HepG2 (cell line): ENCODE measurements around the gene FAM114A1. TPM values are rescaled to one million over a fixed set of nuclear protein-coding genes. Genes with fewer than 3 reads are reported as not detected.

Experiments
- AKAP8 ChIP-seq: sonication (generic); formaldehyde crosslinking; IDR thresholded peaks from 2 replicates; pipeline ENCODE4 v1.5.1; 2020; ENCODE audit warnings: mild to moderate bottlenecking, missing genetic modification reagents
- ARID4A ChIP-seq: sonication (generic); formaldehyde crosslinking; IDR thresholded peaks from 2 replicates; pipeline ENCODE4 v1.5.0; 2020; ENCODE audit warnings: mild to moderate bottlenecking, missing genetic modification reagents, borderline replicate concordance
- HCFC1 ChIP-seq: fragments of 150-350 bp; IDR thresholded peaks from 2 replicates; pipeline ENCODE4 v1.6.1; 2014; ENCODE audit warnings: low read depth, low read length
- NFAT5 ChIP-seq: sonication (generic); formaldehyde crosslinking; IDR thresholded peaks from 2 replicates; pipeline ENCODE4 v1.4.0; 2020; ENCODE audit warnings: missing genetic modification reagents
- PRDM4 ChIP-seq: sonication (generic); formaldehyde crosslinking; IDR thresholded peaks from 2 replicates; pipeline ENCODE4 v1.9.0; 2021; ENCODE audit warnings: missing genetic modification reagents, borderline replicate concordance
- SNAPC2 ChIP-seq: sonication (generic); formaldehyde crosslinking; IDR thresholded peaks from 2 replicates; pipeline ENCODE4 v1.8.1; 2022; ENCODE audit warnings: mild to moderate bottlenecking, missing genetic modification reagents
- WIZ ChIP-seq: sonication (generic); formaldehyde crosslinking; IDR thresholded peaks from 2 replicates; pipeline ENCODE4 v1.5.1; 2020; ENCODE audit warnings: mild to moderate bottlenecking, missing genetic modification reagents
- ZNF160 ChIP-seq: sonication (generic); formaldehyde crosslinking; IDR thresholded peaks from 2 replicates; pipeline ENCODE4 v1.8.0; 2022; ENCODE audit warnings: mild to moderate bottlenecking, inconsistent platforms, missing genetic modification reagents
- ZNF230 ChIP-seq: sonication (generic); formaldehyde crosslinking; IDR thresholded peaks from 2 replicates; pipeline ENCODE4 v1.4.0; 2020; ENCODE audit warnings: mild to moderate bottlenecking, missing genetic modification reagents
- ZNF501 ChIP-seq: sonication (generic); formaldehyde crosslinking; IDR thresholded peaks from 2 replicates; pipeline ENCODE4 v1.5.1; 2020; ENCODE audit warnings: mild to moderate bottlenecking, moderate library complexity, missing genetic modification reagents
- polyA plus RNA-seq, 8 experiments: library from polyadenylated mRNA; depleted of rRNA in 3 of 8; stranded (reverse) in 7 of 8; unstranded in 1 of 8; fragments of >200 nt; fragmentation: Illumina TruSeq in 4 of 8; extraction: Trizol in 4 of 8; gene quantifications; 2 replicates each; pipeline versions ENCODE4 v1.2.1 to v1.2.3, GENCODE V29; 2011 to 2016; ENCODE audit warnings: low read depth in 4 of 8, missing spikeins in 1 of 8, mixed read lengths in 1 of 8; ENCODE audit not compliant: insufficient read depth in 1 of 8
- total RNA-seq, 5 experiments: library from RNA; depleted of rRNA; stranded (reverse); fragments of >200 nt; fragmentation: Illumina TruSeq; extraction: Trizol; gene quantifications; 2 replicates each; pipeline ENCODE4 v1.2.3, GENCODE V29; 2016; ENCODE audit warnings: low read depth in 1 of 5

The FAM114A1 gene
- total and polyA plus RNA-seq, 2 of the 13 experiments (the other 11 are each of a cell fraction or from before 2014, with no cell fraction given): 61.0 to 76.9 TPM

GRCh38 chr4:38868059-38868960, 704 bp downstream of the FAM114A1 start (continued):
- no peak for TF ChIP-seq NFAT5 (CRISPR knock-in tag)
- no peak for TF ChIP-seq PRDM4 (CRISPR knock-in tag)
- TF ChIP-seq HCFC1: no peak
- peak; percentile 15; the same call in 1 of the 2 replicates for TF ChIP-seq ARID4A (CRISPR knock-in tag)
- TF ChIP-seq ZNF230 (CRISPR knock-in tag): peak; percentile 75; the same call in 1 of the 2 replicates
- TF ChIP-seq AKAP8 (CRISPR knock-in tag): 0 out of 2 replicates have a peak, but pooled peaks have one; percentile 18
- TF ChIP-seq WIZ (CRISPR knock-in tag): no peak
- 0 out of 2 replicates have a peak, but pooled peaks have one; percentile 27 for TF ChIP-seq SNAPC2 (CRISPR knock-in tag)
- 0 out of 2 replicates have a peak, but pooled peaks have one; percentile 18 for TF ChIP-seq ZNF501 (CRISPR knock-in tag)
- 0 out of 2 replicates have a peak, but pooled peaks have one; percentile 48 for TF ChIP-seq ZNF160 (CRISPR knock-in tag)
